ENCODE measurements around the gene GNG7.
A peak's percentile ranks its signal among the peaks of the same experiment; 100 is the strongest.
"Not testable (repeated sequence)": the region's sequence is repeated elsewhere in the genome, so short reads cannot be mapped to it uniquely, and the experiment has no call there.

The GNG7 gene

GRCh38 chr19:2668175-2668763, 34.2 kb downstream of the GNG7 start:
- DNase-seq = no peak

DNA sequence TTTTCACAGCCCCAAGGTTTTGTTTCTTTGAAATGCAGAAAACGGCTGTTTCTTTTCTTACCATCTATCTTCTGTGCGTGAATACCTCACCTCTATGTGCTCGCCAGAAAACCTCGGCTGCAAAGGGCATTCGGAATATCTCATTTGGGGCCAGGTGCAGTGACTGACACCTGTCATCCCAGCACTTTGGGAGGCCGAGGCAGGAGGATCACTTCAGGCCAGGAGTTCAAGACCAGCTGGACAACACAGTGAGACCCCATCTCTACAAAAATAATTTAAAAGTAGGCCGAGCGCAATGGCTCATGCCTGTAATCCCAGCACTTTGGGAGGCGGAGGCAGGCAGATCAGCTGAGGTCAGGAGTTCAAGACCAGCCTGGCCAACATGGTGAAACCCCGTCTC, 35.1 kb downstream of the GNG7 start:
- DNase-seq = not testable (repeated sequence)

DNA sequence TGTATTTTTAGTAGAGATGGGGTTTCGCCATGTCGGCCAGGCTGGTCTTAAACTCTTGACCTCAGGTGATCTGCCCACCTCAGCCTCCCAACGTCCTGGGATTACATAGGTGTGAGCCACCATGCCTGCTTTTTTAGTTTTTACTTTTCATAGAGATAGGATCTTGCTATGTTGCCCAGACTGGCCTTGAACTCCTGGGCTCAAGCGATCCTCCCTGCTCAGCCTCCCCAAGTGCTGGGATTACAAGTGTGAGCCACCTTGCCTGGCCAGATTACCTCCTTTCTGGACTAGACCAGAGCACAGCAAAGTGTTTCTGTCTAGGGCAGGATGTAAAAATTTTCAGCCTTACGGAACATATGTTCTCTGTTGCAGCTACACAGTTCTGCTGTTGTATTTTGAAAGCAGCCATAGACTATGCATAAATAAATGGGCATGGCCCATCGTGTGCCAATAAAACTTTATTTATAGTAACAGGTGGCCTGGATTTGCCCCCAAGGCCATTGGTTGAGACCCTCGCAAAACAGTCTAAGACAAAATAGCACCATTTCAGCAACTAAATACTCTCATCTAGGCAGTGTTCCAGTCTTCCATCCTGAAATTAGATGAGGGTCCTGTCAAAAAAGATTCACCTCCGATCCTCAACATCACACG, 36.0 kb downstream of the GNG7 start:
- no peak for DNase-seq

GRCh38 chr19:2665103-2665502, 37.4 kb downstream of the GNG7 start:
- no peak for DNase-seq

GRCh38 chr19:2663920-2664571, 38.4 kb downstream of the GNG7 start:
- DNase-seq = no peak

DNA sequence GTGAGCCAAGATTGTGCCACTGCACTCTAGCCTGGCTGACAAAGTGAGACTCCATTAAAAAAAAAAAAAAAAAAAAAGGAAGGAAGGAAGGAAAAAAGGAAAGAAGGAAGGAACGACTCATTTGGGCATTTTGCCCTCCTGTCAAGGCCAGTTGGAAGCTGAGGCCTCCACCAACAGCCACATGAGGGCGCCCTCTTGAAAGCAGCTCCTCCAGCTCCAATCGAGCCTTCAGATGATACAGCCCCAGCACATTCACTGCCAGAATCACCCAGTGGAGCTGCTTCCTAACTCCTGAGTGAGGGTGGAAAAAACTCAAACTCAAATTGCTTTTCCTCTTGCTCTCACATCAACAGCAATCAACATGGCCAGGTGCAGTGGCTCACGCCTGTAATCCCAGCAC, 40.9 kb downstream of the GNG7 start:
- no peak for DNase-seq

- peak; percentile 6 for DNase-seq
Observed at GRCh38 chr19:2659856-2660432, 42.5 kb downstream of the GNG7 start.

- no peak for DNase-seq
Observed at GRCh38 chr19:2656533-2656932, 46.0 kb downstream of the GNG7 start.

DNA sequence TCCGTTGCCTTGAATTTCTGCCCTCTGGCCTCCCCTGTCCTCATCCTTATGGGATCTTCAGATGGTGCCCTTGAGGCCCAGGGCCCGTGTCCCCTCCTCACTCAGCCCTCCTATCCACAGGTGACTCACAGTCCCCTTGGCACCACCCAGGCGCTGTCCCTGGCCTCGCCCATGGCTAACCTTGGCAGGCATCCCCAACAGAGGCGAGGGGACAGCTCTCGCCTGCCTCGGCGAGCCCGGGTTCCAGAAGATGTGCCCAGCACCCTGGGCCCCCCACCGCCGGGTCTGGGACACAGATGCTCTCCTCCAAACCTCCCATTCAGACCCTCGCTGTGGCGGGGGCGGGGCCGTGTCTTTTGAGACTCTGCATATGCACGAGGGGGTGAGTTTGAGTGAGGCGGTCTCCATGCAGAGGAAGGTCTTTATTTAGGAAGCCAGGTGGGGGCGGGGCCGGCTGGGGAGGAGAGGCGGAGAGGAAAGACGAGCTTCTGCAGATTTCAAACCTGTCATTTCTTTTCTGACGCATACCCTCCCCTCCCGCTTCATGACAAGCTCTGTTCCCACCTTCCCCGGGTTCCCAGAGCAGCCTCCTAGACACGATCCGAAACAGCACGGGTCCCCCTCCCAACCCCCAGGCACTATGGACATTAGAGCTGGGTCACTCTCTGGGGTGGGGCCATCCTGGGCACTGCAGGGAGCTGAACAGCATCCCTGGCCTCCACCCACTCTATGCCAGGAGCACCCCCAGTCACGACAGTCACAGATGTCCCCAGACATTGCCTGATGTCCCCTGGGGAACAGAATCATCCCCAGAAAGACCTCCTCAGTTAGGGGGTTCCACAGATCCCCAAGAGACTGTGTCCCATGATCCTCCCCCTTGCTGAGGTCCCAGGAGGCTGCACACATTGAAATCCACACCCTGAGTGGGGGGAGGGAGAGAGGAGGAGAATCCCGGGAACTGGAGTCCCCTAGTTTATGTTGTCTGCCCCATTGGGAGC, 48.5 kb downstream of the GNG7 start:
- DNase-seq = no peak

DNA sequence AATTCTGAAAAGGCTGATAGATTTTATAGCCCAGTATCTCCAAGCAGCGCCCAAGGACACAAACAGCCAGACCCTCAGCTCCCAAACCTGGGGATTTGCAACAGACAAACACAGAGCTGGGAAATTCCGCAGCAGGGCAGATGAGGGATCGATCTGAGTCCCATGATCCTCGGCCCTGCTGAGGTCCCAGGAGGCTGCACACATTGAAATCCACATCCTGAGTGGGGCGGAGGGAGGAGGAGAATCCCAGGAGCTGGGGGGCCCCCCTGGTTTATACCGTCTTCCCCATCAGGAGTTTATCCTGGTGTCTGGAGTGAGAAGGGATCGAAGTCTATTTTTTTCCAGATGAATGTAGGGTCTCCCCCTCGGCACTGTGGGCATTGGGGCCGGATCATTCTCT, 49.3 kb downstream of the GNG7 start:
- DNase-seq = no peak

DNA sequence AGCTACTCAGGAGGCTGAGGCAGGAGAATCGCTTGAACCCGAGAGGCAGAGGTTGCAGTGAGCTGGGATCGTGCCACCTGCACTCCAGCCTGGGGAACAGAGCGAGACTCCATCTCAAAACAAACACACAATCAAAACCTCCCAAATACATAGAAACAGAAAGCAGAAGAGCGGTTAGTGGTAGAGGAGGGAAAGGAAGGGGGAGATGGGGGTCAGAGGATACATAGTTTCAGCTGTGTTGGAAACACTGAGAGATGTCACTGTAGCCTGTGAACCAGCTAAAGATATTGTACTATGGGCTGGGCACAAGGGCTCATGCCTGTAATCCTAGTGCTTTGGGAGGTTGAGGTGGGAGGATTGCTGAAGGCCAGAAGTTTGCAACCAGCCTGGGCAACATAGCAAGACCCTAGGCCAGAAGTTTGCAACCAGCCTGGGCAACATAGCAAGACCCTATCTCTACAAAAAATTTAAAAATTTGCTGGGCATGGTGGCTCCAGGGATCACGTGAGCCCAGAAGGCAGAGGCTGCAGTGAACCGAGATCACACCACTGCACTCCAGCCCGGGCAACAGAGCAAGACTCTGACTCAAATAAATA, 49.9 kb downstream of the GNG7 start:
- no peak for DNase-seq

- DNase-seq = not testable (repeated sequence)
Observed at GRCh38 chr19:2651002-2651733, 51.3 kb downstream of the GNG7 start.

DNA sequence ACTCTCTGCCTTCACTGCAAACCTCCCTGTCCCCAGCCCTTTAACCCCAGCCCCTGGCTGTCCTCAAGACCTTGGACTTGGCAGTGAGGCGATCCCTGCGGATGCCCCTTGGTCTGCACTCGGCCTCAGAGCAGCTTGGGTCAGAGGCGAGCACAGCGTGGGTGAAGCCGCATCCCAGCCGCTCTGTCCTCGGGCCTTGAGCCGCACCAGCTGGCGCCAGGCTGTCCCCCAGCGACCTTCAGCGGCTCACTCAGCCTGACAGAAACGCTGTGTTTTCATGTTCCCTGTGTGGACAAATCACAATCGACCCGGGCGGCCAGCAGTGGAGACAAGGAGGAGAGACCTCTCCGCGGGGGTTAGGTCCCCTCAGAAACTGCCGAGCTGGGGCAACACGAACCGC, 52.0 kb downstream of the GNG7 start:
- DNase-seq = no peak

GRCh38 chr19:2648528-2648937, 54.0 kb downstream of the GNG7 start:
- DNase-seq = peak; percentile 27

- no peak for DNase-seq
Observed at GRCh38 chr19:2648099-2648498, 54.4 kb downstream of the GNG7 start.

DNA sequence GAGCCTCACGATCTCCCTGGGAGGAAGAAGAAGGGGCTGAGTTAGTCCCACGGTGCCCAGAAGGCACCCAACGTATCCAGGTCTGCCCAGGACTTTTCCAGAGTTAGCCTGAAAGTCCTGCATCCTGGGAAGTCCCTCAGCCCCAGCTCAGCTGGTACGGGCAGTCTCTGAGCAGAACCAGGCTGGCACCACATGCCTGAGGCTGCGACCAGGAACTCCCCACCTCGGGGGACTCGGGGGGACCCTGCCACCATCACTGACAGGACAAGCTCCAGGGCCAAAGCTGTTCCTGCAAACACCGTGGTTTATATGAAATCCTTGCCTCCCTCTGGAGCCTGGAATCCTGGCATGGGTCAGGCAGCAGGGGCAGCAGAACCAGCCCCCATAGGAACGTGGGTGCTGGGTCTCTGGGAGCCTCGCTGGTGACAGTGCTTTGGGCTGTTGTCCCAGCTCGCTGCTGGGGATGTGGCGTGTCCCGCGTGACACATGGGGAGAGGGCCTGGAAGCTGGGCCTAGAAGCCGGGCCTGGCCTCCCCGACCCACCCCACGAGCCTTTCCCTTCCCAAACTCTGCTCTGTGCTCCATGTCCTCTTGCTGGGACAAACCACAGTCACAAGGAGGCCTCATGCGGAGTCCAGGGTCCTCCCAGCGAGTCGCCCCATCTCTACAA, 55.5 kb downstream of the GNG7 start:
- no peak for DNase-seq

GRCh38 chr19:2645826-2646225, 56.7 kb downstream of the GNG7 start:
- DNase-seq = no peak

GRCh38 chr19:2643123-2643737, 59.3 kb downstream of the GNG7 start:
- not testable (repeated sequence) for DNase-seq

DNA sequence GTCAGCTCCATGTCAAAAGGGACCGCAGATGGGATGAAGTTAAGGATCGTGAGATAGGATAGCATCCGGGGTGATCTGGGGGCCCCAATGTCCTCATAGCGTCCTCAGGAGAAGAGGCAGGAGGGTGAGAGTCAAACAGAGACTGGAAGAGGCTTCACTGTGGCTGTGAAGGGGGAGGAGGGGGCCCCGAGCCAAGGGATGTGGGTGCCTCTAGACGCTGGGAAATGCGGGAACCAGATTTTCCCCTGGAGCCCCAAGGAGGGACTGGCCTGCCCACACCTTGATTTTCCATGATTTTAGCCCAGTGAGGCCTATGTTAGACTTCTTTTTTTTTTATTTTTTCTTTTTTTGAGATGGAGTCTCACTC, 61.2 kb downstream of the GNG7 start:
- no peak for DNase-seq

DNA sequence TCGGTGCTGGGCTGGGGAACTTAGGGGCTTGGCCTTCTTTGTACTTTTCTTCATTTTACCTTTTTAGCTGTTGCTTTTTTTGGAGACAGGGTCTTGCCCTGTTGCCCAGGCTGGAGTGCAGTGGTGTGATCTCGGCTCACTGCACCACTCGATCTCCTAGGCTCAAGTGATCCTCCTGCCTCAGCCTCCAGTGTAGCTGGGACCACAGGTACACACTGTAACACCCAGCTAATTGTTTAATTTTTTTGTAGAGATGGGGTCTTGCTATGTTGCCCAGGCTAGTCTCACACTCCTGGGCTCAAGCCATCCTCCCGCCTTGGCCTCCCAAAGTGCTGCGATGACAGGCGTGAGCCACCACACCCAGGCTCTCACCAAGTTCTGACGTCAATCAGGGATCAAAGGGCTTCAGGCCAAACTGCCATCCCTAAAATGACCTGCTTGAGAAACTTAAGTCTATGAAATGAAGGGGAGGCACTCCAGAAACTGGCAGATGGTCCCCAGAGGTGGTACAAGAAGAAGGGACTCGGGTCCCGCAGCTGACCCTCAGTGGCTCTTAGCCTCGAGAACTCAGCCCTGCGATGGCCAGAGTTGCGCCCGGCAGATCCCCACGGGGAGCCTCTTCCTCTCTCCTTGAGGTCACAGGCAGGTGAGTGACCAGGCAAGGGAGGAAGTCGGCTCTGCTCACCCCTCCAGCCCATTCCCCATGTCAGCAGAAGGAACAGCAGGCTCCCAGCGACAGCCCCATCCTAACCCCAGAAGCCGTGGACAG, 61.7 kb downstream of the GNG7 start:
- DNase-seq = no peak
